Fibroblast of villous mesenchyme (primary cell): ENCODE data around the gene RNF141. TPM values are rescaled to one million over a fixed set of nuclear protein-coding genes. Genes with fewer than 3 reads are reported as not detected.

Experiments used
- DNase-seq: peaks from one replicate; pipeline ENCODE4 v3.0.0-alpha.2; 2010; ENCODE audit warnings: low read depth
- H3K4me3 ChIP-seq: 2 replicates; pipeline ENCODE4 v1.5.1; 2011; ENCODE audit warnings: low read depth, mild to moderate bottlenecking, low read length
- CTCF ChIP-seq: IDR thresholded peaks from 2 replicates; pipeline ENCODE4 v1.5.1; 2012; ENCODE audit warnings: low read depth, mild to moderate bottlenecking, low read length; ENCODE audit not compliant: insufficient read depth
- total RNA-seq: library from RNA; depleted of rRNA; stranded (reverse); fragments of >200 nt; gene quantifications from 2 replicates; pipeline ENCODE4 v1.2.3, GENCODE V29; 2012

Gene RNF141
- total RNA-seq, 1 donor, result 31.1 TPM

GRCh38 chr11:10539339-10539738 lies 1.6 kb downstream of the RNF141 start:
- TF ChIP-seq CTCF, result no peak
- no peak for DNase-seq
- H3K4me3 ChIP-seq, result no peak overlapping the region

- no peak overlapping the region for H3K4me3 ChIP-seq
- no peak for DNase-seq
- no peak for TF ChIP-seq CTCF
These were observed 2.1 kb downstream of the RNF141 start for GRCh38 chr11:10538924-10539323.

- TF ChIP-seq CTCF, result no peak
- no peak overlapping the region for H3K4me3 ChIP-seq
- DNase-seq, result no peak
These were observed 3.4 kb downstream of the RNF141 start for GRCh38 chr11:10537600-10537999.

GRCh38 chr11:10534316-10534715 lies 6.7 kb downstream of the RNF141 start:
- DNase-seq, result no peak
- no peak for TF ChIP-seq CTCF
- H3K4me3 ChIP-seq, result no peak overlapping the region

GRCh38 chr11:10533323-10533722 lies 7.7 kb downstream of the RNF141 start:
- H3K4me3 ChIP-seq, result no peak overlapping the region
- TF ChIP-seq CTCF, result no peak
- no peak for DNase-seq

- H3K4me3 ChIP-seq, result no peak overlapping the region
- TF ChIP-seq CTCF, result no peak
- no peak for DNase-seq
These were observed 8.5 kb downstream of the RNF141 start for GRCh38 chr11:10532526-10532925.

GRCh38 chr11:10529279-10529678 lies 11.7 kb downstream of the RNF141 start:
- peak; percentile 19 for DNase-seq
- no peak for TF ChIP-seq CTCF
- H3K4me3 ChIP-seq, result no peak overlapping the region
